ENCODE results near the gene FOXRED2.

Gene FOXRED2

DNA sequence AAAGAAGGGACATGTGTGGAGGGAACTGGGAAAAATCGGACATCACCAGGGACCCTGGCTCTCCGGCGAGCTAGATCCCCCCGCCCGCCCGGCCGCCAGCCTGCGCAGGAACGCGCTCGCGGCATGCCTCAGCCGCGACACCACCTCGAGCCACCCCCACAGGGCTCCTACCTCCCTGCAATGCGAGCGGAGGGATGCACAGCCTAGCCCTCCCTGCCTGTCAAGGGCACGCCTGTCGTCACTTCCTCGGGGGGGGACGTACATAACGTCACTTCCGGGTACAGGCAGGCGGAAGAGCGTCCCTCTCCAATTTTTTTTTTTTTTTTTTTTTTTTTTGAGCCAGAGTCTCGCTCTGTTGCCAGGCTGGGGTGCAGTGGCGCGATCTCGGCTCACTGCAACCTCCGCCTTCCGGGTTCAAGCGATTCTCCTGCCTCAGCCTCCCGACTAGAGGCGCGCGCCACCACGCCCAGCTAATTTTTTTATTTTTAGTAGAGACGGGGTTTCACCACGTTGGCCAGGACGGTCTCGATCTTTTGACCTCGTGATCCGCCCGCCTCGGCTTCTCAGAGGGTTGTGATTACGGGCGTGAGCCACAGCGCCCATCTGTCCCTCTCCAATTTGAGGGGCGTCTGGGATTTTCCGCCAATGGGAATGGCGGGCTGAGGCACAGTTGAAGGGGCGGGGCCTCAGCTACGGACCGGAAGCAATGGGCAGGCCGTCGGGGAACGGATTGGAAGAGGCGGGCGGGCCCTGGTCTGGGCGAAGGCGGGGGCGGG lies 25.3 kb downstream of the FOXRED2 start, which contains the start of gene TXN2:
Gene TXN2 (minus strand): TSS at position 248 of the 776 bp plus-strand sequence. CDS start 803 bp downstream, outside the sequence.
- Histone ChIP-seq H3K27me3 (replicated peaks; ENCODE audit: control insufficient read depth, insufficient read depth, low read length) (no peaks in the 10 kb centered on the region), H3K36me3 (ENCODE audit: control insufficient read depth, insufficient read depth, low read length) (peaks cover 10% of the 10 kb centered on the region), H3K4me3 (replicated peaks; ENCODE audit: low read depth, low read length) (peak within 1 kb of the TSS; percentile 75)
- peak; percentile 91 for DNase-seq (ENCODE audit: extremely low read depth, insufficient read length)
- TF ChIP-seq, protein P1, sequence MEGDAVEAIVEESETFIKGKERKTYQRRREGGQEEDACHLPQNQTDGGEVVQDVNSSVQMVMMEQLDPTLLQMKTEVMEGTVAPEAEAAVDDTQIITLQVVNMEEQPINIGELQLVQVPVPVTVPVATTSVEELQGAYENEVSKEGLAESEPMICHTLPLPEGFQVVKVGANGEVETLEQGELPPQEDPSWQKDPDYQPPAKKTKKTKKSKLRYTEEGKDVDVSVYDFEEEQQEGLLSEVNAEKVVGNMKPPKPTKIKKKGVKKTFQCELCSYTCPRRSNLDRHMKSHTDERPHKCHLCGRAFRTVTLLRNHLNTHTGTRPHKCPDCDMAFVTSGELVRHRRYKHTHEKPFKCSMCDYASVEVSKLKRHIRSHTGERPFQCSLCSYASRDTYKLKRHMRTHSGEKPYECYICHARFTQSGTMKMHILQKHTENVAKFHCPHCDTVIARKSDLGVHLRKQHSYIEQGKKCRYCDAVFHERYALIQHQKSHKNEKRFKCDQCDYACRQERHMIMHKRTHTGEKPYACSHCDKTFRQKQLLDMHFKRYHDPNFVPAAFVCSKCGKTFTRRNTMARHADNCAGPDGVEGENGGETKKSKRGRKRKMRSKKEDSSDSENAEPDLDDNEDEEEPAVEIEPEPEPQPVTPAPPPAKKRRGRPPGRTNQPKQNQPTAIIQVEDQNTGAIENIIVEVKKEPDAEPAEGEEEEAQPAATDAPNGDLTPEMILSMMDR (IDR thresholded peaks at IDR 0.05; ENCODE audit: insufficient read depth, low read length, poor library complexity, severe bottlenecking): no peak

DNA sequence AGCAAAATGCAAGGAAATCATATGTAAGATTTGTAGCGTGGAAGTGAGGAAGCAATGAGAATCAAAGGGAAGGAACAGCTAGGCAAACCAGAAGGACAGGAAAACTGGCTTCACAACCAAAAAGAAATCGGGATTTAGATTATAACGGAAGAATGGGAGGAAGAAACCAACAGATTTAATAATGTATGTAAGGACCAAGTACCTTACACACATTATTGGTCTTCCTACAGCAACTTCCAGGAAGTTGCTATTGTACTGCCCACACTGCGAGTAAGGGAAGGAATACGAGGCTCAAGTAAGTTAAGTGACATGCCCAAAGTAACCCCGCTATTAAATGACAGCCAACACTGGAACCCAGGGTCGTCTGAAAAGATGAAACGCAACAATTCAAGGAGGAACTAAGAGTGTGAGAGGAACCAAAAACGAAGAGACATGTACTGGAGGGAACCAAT lies 25.9 kb downstream of the FOXRED2 start:
- TF ChIP-seq, protein P1 (IDR thresholded peaks at IDR 0.05; ENCODE audit: insufficient read depth, low read length, poor library complexity, severe bottlenecking): no peak
- no peak for DNase-seq (ENCODE audit: extremely low read depth, insufficient read length)
- Histone ChIP-seq H3K27me3 (replicated peaks; ENCODE audit: control insufficient read depth, insufficient read depth, low read length) (no peaks in the 10 kb centered on the region), H3K4me3 (replicated peaks; ENCODE audit: low read depth, low read length) (peak overlapping the region; percentile 75), H3K36me3 (ENCODE audit: control insufficient read depth, insufficient read depth, low read length) (peaks cover 11% of the 10 kb centered on the region)

DNA sequence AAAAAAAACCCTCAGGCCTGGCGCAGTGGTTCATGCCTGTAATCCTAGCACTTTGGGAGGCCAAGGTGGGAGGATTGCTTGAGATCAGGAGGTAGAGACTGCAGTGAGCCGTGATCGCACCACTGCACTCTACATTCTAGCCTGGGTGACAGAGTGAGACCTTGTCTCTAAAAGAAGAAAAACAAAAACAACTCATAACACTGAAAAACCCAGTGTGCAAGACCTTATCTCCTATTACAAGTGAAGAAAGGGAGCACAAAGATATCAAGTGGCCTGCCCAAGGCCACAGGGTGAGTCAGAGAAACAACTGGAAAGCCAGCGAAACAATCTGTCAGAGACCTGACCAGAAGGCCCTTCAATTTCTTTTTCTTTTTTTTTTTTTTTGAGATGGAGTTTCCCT lies 27.9 kb downstream of the FOXRED2 start:
- Histone ChIP-seq H3K4me3 (replicated peaks; ENCODE audit: low read depth, low read length) (no peak overlapping the region), H3K27me3 (replicated peaks; ENCODE audit: control insufficient read depth, insufficient read depth, low read length) (no peaks in the 10 kb centered on the region), H3K36me3 (ENCODE audit: control insufficient read depth, insufficient read depth, low read length) (peaks cover 20% of the 10 kb centered on the region)
- TF ChIP-seq, protein P1 (IDR thresholded peaks at IDR 0.05; ENCODE audit: insufficient read depth, low read length, poor library complexity, severe bottlenecking): no peak
- no peak for DNase-seq (ENCODE audit: extremely low read depth, insufficient read length)

DNA sequence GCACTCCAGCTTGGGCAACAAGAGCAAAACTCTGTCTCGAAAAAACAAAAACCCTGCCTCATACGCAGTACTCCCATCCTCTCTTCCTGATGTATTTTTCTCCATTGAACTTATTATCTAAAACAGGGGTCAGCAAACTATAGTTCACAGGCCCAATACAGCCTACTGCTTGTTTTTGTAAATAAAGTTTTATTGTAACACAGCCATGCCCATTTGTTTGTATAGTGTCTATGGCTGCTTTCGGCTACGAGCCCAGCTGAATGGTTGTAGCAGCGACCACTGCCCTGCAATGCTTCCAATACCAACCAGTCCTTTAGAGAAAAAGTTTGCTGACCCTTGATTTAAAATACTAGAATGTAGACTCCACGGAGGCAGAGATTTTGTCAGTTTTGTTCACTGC lies 31.5 kb downstream of the FOXRED2 start:
- Histone ChIP-seq H3K27me3 (replicated peaks; ENCODE audit: control insufficient read depth, insufficient read depth, low read length) (no peaks in the 10 kb centered on the region), H3K36me3 (ENCODE audit: control insufficient read depth, insufficient read depth, low read length) (peaks cover 26% of the 10 kb centered on the region), H3K4me3 (replicated peaks; ENCODE audit: low read depth, low read length) (no peak overlapping the region)
- DNase-seq (ENCODE audit: extremely low read depth, insufficient read length): no peak
- TF ChIP-seq, protein P1 (IDR thresholded peaks at IDR 0.05; ENCODE audit: insufficient read depth, low read length, poor library complexity, severe bottlenecking): no peak

DNA sequence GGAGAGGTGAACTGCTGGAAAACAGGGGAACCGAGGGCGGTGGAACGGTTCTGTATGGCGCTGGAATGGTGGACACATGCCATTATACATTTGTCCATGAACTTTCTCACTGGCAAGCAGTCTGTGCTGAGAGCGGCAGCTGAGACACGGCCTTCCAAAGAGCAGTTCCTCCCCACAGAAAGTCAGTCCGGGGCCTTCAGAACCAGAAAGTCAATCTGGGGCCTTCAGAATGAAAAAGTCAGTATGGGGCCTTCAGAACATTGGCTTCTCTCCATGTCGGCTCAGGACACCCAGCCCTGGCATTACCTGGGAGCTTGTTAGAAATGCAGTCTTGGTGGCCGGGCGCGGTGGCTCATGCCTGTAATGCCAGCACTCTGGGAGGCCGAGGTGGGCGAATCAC lies 34.2 kb downstream of the FOXRED2 start:
- peaks cover 24% of the 10 kb centered on the region for H3K36me3 ChIP-seq (ENCODE audit: control insufficient read depth, insufficient read depth, low read length)

More for the DNA sequence above, 34.2 kb downstream of the FOXRED2 start:
- no peak for DNase-seq (ENCODE audit: extremely low read depth, insufficient read length)
- TF ChIP-seq, protein P1 (IDR thresholded peaks at IDR 0.05; ENCODE audit: insufficient read depth, low read length, poor library complexity, severe bottlenecking): no peak
- no peaks in the 10 kb centered on the region for H3K27me3 ChIP-seq (replicated peaks; ENCODE audit: control insufficient read depth, insufficient read depth, low read length)
- no peak overlapping the region for H3K4me3 ChIP-seq (replicated peaks; ENCODE audit: low read depth, low read length)
